ENCODE measurements around the gene BMI1. TPM values are rescaled to one million over a fixed set of nuclear protein-coding genes. Genes with fewer than 3 reads are reported as not detected.

Gene BMI1
- total RNA-seq = 114 TPM

GRCh38 chr10:22320591-22321155 lies at the start of gene BMI1:
TSS of gene BMI1 (plus strand) at chr10:22321099. CDS start at chr10:22326450, 5,351 bp downstream.

GRCh38 chr10:22316286-22317075 lies 4.4 kb upstream of the BMI1 start, which contains the start of gene COMMD3:
TSS of gene COMMD3 (plus strand) at chr10:22316388. CDS start at chr10:22316418, 30 bp downstream.

GRCh38 chr10:22345301-22346095 lies 24.6 kb downstream of the BMI1 start, which contains the start of gene SPAG6:
TSS of gene SPAG6 (plus strand) at chr10:22345496. CDS start at chr10:22345612, 116 bp downstream.

Other genes starting within 250 kb of the BMI1 start
- not detected for gene EBLN1, start 103.1 kb upstream of the BMI1 start, total RNA-seq
- 62.7 TPM for gene COMMD3, start 4.7 kb upstream of the BMI1 start, total RNA-seq
- gene SPAG6, start 24.4 kb downstream of the BMI1 start, total RNA-seq = 0.77 TPM